GM18526 (cell line): ENCODE measurements around the gene KRT27.

Experiments
- POLR2A ChIP-seq: IDR thresholded peaks from 3 replicates; pipeline ENCODE4 v1.6.1; 2011; ENCODE audit not compliant: insufficient read length; ENCODE audit errors: extremely low read depth

Gene KRT27

GRCh38 chr17:40782450-40782849 is at the start of gene KRT27:
Gene KRT27, minus strand, starts transcription at chr17:40782550. Its CDS starts 57 bp downstream, at chr17:40782493.
- no peak for TF ChIP-seq POLR2A

- TF ChIP-seq POLR2A: no peak
Observed at GRCh38 chr17:40830085-40830776, 47.9 kb upstream of the KRT27 start.

GRCh38 chr17:40828454-40829044 is 46.2 kb upstream of the KRT27 start:
- TF ChIP-seq POLR2A: no peak

- TF ChIP-seq POLR2A: no peak
Observed at GRCh38 chr17:40827746-40828453, 45.5 kb upstream of the KRT27 start.

- TF ChIP-seq POLR2A: no peak
Observed at GRCh38 chr17:40825599-40825998, 43.2 kb upstream of the KRT27 start.

- no peak for TF ChIP-seq POLR2A
Observed at GRCh38 chr17:40824015-40824832, 41.9 kb upstream of the KRT27 start.

GRCh38 chr17:40822132-40822812 is 39.9 kb upstream of the KRT27 start, which contains the start of gene KRT10:
Gene KRT10, minus strand, starts transcription at chr17:40822614. Its CDS starts 29 bp downstream, at chr17:40822585.
- no peak for TF ChIP-seq POLR2A

GRCh38 chr17:40821536-40821935 is 39.2 kb upstream of the KRT27 start:
- TF ChIP-seq POLR2A: no peak

GRCh38 chr17:40820228-40820838 is 38.0 kb upstream of the KRT27 start:
- TF ChIP-seq POLR2A: no peak

- no peak for TF ChIP-seq POLR2A
Observed at GRCh38 chr17:40819528-40820125, 37.3 kb upstream of the KRT27 start.

- peak; percentile 68 for TF ChIP-seq POLR2A
Observed at GRCh38 chr17:40818733-40819527, 36.6 kb upstream of the KRT27 start.

GRCh38 chr17:40818343-40818732 is 36.0 kb upstream of the KRT27 start:
- TF ChIP-seq POLR2A: no peak

- no peak for TF ChIP-seq POLR2A
Observed at GRCh38 chr17:40817103-40817682, 34.8 kb upstream of the KRT27 start.
